PFSK-1 (cell line): ENCODE measurements around the gene GHRH.

ENCODE experiments used
- POLR2AphosphoS5 ChIP-seq: IDR thresholded peaks from 2 replicates; pipeline ENCODE4 v1.6.1; 2012; ENCODE audit warnings: low read depth, mild to moderate bottlenecking, control low read depth, low read length, moderate library complexity
- SIN3A ChIP-seq: IDR thresholded peaks from 2 replicates; pipeline ENCODE4 v1.6.1; 2012; ENCODE audit warnings: mild to moderate bottlenecking, low read length, moderate library complexity, borderline replicate concordance; ENCODE audit not compliant: insufficient read depth
- TAF1 ChIP-seq: IDR thresholded peaks from 2 replicates; pipeline ENCODE4 v1.6.1; 2012; ENCODE audit warnings: low read length, control low read depth, borderline replicate concordance; ENCODE audit not compliant: insufficient read depth

DNA sequence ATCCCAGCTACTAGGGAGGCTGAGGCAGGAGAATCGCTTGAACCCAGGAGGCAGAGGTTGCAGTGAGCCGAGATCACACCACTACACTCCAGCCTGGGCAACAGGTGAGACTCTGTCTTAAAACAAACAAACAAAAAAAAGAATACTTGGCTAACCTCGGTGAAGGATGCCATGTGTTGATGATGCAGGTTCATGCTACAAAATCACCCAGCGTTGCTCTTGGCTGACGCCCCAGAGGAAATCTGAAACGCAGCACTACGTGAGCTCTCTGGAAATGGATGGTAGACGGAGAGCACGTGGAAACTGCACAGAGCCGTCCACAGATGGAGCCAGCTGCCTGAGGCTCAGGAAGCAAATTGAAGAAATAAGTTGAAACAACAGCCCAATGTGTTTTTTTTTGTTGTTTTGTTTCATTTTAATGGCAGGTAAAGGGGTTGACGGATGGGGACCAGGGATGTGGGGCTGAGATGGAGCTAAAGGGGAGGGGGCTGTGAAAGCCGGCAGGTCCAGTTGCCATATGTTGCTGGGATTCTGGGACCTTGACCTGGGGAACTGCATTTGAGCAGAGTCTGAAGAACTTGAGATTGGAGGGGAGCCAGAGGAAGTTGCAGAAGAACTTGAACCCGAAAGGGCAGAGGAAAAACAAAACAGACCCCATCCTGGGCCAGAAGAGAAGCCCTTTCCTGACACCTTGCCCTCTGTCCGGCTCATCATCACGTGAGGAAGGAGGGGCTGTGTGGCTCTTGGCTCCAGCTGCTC, 15.1 kb upstream of the GHRH start:
- TF ChIP-seq POLR2AphosphoS5 (no peak), SIN3A (no peak), TAF1 (no peak)
